Muscle of leg (tissue), 11 donors: Measurements from ENCODE around the gene POLRMT. TPM values are rescaled to one million over a fixed set of nuclear protein-coding genes. Genes with fewer than 3 reads are reported as not detected.
A peak's percentile ranks its signal among the peaks of the same experiment; 100 is the strongest.

ENCODE experiments used
- DNase-seq: peaks from one replicate; pipeline ENCODE4 v3.0.0; 2013
- H3K27ac ChIP-seq: one replicate; pipeline ENCODE4 v1.5.1; 2013; ENCODE audit warnings: mild to moderate bottlenecking, low read length, control low read depth
- H3K27me3 ChIP-seq: one replicate; pipeline ENCODE4 v1.6.1; 2013; ENCODE audit warnings: low read length; ENCODE audit not compliant: control insufficient read depth, insufficient read depth
- H3K36me3 ChIP-seq: one replicate; pipeline ENCODE4 v1.6.1; 2013; ENCODE audit warnings: low read length; ENCODE audit not compliant: control insufficient read depth, insufficient read depth
- H3K4me1 ChIP-seq: one replicate; pipeline ENCODE4 v1.6.1; 2013; ENCODE audit warnings: low read length; ENCODE audit not compliant: control insufficient read depth, insufficient read depth
- H3K4me3 ChIP-seq: one replicate; pipeline ENCODE4 v1.5.1; 2013; ENCODE audit warnings: low read length, control low read depth
- H3K9me3 ChIP-seq: replicated peaks from 2 replicates; pipeline ENCODE4 v1.6.1; 2013; ENCODE audit warnings: low read depth, low read length; ENCODE audit not compliant: control insufficient read depth
- WGBS: methylation state at CpG from one replicate; pipeline ENCODE4 v1.1.5; 2013; ENCODE audit warnings: missing lambda C conversion rate; ENCODE audit not compliant: insufficient coverage; 5-methylcytosine and 5-hydroxymethylcytosine counted together
- polyA plus RNA-seq, 8 donors: library from polyadenylated mRNA; unstranded; fragments of 120-200 nt; gene quantifications; one replicate each; pipeline versions ENCODE4 v1.2.1 to v1.2.3, GENCODE V29; 2013; ENCODE audit warnings: inconsistent platforms in 1 of 8, low replicate concordance in 1 of 8; ENCODE audit not compliant: insufficient read length in 8 of 8, insufficient read depth in 1 of 8
- total RNA-seq: library from RNA; stranded (reverse); fragments of 120-200 nt; gene quantifications from one replicate; pipeline ENCODE4 v1.2.4, GENCODE V29; 2013

POLRMT gene
- total and polyA plus RNA-seq, 9 donors: 28.6 to 42.7 (median 34.0) TPM

DNA sequence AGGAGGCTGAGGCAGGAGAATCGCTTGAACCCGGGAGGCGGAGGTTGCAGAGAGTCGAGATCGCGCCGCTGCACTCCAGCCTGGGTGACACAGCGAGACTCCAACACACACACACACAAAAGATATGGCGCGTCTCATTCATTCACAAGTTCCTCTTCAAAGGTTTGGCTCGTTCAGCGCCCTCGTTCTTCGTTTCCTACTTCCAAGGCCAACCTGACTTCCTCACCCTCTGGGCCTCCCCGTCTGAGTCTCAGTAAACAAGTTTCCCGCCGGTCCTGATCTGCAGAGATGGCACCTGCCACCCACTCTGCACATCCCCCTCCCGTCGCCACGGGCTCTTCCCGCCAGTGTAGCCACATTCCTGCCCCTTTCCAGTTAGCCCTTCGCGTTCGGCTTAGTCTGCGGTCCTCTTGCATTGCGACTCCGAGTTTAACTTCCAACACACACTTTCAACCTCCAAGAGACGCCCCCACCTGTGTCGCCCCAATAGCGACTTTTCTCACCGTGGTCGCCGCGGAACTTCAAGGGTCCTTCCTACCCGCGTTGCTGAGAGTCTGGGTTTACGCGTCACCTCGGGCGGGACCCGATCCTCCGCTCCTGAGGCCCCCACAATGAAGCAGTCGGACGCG is 62.3 kb downstream of the POLRMT start:
- H3K27ac ChIP-seq: peak overlapping the region; percentile 93
- H3K9me3 ChIP-seq: no peaks in the 10 kb centered on the region
- H3K4me3 ChIP-seq: peak overlapping the region; percentile 72
- peak; percentile 59 for DNase-seq
- H3K27me3 ChIP-seq: peaks cover 8% of the 10 kb centered on the region
- 4% methylated on average over 45 of the region's 45 CpGs for WGBS
- no peaks in the 10 kb centered on the region for H3K36me3 ChIP-seq
- peaks cover 40% of the 10 kb centered on the region for H3K4me1 ChIP-seq

DNA sequence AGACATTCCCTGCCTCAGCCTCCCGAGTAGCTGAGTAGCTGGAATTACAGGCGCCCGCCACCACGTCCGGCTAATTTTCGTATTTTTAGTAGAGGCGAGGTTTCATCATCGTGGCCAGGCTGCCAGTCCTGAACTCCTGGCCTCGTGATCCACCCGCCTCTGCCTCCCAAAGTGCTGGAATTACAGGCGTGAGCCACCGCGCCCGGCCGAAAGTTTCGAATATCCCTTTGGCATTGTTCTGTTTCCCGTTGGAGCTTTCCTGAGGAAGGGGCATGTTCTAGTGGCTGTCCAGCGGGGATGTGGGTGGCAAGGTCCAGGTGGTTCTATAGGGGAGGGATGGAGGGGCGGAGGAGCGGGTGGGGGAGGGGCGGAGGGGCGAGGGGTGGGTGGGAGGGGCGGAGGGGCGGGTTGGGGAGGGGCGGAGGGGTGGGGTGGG is 63.1 kb downstream of the POLRMT start:
- Histone ChIP-seq H3K36me3 (no peaks in the 10 kb centered on the region), H3K4me1 (peaks cover 33% of the 10 kb centered on the region), H3K27me3 (peaks cover 8% of the 10 kb centered on the region), H3K4me3 (no peak overlapping the region), H3K27ac (no peak overlapping the region), H3K9me3 (no peaks in the 10 kb centered on the region)
- no peak for DNase-seq
- 83% methylated on average over 16 of the region's 25 CpGs for WGBS

DNA sequence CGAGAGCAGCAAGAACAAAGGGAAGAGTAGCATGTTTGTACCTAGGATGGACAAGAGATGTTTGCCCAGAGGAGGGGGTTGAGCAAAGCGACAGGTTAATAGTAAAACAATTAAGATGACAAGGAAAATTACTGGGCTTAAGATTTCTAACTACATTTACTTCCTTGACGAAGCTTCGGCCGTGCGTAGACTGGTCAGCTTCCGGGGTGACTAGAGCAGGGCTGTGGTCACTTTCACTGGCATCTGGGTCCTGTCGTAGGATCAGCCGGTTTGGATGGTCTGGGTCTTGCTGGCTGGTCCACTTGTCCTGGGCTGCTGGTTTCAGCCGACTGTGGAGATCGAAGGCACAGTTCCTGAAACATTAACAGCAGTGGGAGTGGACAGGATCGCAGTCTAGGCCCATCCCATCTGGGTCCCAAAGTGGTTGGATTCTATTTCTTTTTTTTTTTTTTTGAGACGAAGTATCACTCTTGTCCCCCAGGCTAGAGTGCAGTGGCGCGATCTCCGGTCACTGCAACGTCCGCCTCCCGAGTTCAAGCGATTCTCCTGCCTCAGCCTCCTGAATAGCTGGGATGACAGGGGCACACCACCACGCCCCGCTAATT is 65.9 kb downstream of the POLRMT start:
- no peak for DNase-seq
- no peak overlapping the region for H3K4me3 ChIP-seq
- H3K27me3 ChIP-seq: peaks cover 8% of the 10 kb centered on the region
- H3K27ac ChIP-seq: no peak overlapping the region
- no peaks in the 10 kb centered on the region for H3K36me3 ChIP-seq
- H3K9me3 ChIP-seq: no peaks in the 10 kb centered on the region
- peaks cover 13% of the 10 kb centered on the region for H3K4me1 ChIP-seq
- 84% methylated on average over 16 of the region's 22 CpGs for WGBS

Other genes with a start within 250 kb of the POLRMT start
- gene C2CD4C, start 224.4 kb downstream of the POLRMT start, total RNA-seq: 1.2 TPM
- gene C2CD4C, start 224.4 kb downstream of the POLRMT start, polyA plus RNA-seq: 1 to 10 TPM; 1.2 to 1.9 (median 1.3) TPM
- 13.9 TPM for gene SHC2, start 172.5 kb downstream of the POLRMT start, total RNA-seq
- gene SHC2, start 172.5 kb downstream of the POLRMT start, polyA plus RNA-seq: 10 to 100 TPM; 22.3 to 46.6 (median 31.6) TPM
- gene MADCAM1, start 137.1 kb downstream of the POLRMT start, total RNA-seq: 4.0 TPM
- gene MADCAM1, start 137.1 kb downstream of the POLRMT start, polyA plus RNA-seq: 10 to 100 TPM in 5 of 8 donors, 1 to 10 TPM in 3; 5.1 to 15.7 (median 10.7) TPM
- 15.1 TPM for gene TPGS1, start 126.0 kb downstream of the POLRMT start, total RNA-seq
- 10 to 100 TPM in 6 of 8 donors, 1 to 10 TPM in 2; 8.6 to 12.7 (median 11.8) TPM for gene TPGS1, start 126.0 kb downstream of the POLRMT start, polyA plus RNA-seq
- gene CDC34, start 101.8 kb downstream of the POLRMT start, total RNA-seq: 80.2 TPM
- gene CDC34, start 101.8 kb downstream of the POLRMT start, polyA plus RNA-seq: 10 to 100 TPM; 74.9 to 86.6 (median 80.2) TPM
- 0.22 TPM for gene GZMM, start 89.5 kb downstream of the POLRMT start, total RNA-seq
- gene GZMM, start 89.5 kb downstream of the POLRMT start, polyA plus RNA-seq: under 1 TPM in 7 of 8 donors, not detected in 1; 0.15 to 0.56 (median 0.26) TPM
- 160 TPM for gene BSG, start 60.9 kb downstream of the POLRMT start, total RNA-seq
- gene BSG, start 60.9 kb downstream of the POLRMT start, polyA plus RNA-seq: 100 to 1,000 TPM; 197 to 260 (median 229) TPM
- gene HCN2, start 43.7 kb downstream of the POLRMT start, total RNA-seq: 0.13 TPM
- under 1 TPM; 0.16 to 0.46 (median 0.31) TPM for gene HCN2, start 43.7 kb downstream of the POLRMT start, polyA plus RNA-seq
- gene FGF22, start 6.3 kb upstream of the POLRMT start, total RNA-seq: 0.04 TPM
- gene FGF22, start 6.3 kb upstream of the POLRMT start, polyA plus RNA-seq: under 1 TPM; 0.07 to 0.38 (median 0.15) TPM
- 13.2 TPM for gene RNF126, start 29.7 kb upstream of the POLRMT start, total RNA-seq
- gene RNF126, start 29.7 kb upstream of the POLRMT start, polyA plus RNA-seq: 10 to 100 TPM; 22.2 to 36.0 (median 30.4) TPM
- gene FSTL3, start 42.9 kb upstream of the POLRMT start, total RNA-seq: 21.2 TPM
- 10 to 100 TPM; 14.5 to 24.3 (median 18.2) TPM for gene FSTL3, start 42.9 kb upstream of the POLRMT start, polyA plus RNA-seq
- gene PRSS57, start 61.9 kb upstream of the POLRMT start, total RNA-seq: 0.04 TPM
- gene PRSS57, start 61.9 kb upstream of the POLRMT start, polyA plus RNA-seq: 1 to 10 TPM in 1 of 8 donors, under 1 TPM in 6, not detected in 1; 0.16 to 1.2 (median 0.31) TPM
- 23.7 TPM for gene PALM, start 75.4 kb upstream of the POLRMT start, total RNA-seq
- 10 to 100 TPM; 23.9 to 56.7 (median 39.0) TPM for gene PALM, start 75.4 kb upstream of the POLRMT start, polyA plus RNA-seq
- 0.09 TPM for gene MISP, start 117.6 kb upstream of the POLRMT start, total RNA-seq
- 10 to 100 TPM in 1 of 8 donors, 1 to 10 TPM in 1, under 1 TPM in 5, not detected in 1; 0.14 to 11.6 (median 0.18) TPM for gene MISP, start 117.6 kb upstream of the POLRMT start, polyA plus RNA-seq
- gene PTBP1, start 163.9 kb upstream of the POLRMT start, total RNA-seq: 50.6 TPM
- 100 to 1,000 TPM; 101 to 207 (median 152) TPM for gene PTBP1, start 163.9 kb upstream of the POLRMT start, polyA plus RNA-seq
- 0.35 TPM for gene PLPPR3, start 188.4 kb upstream of the POLRMT start, total RNA-seq
- under 1 TPM; 0.13 to 0.90 (median 0.54) TPM for gene PLPPR3, start 188.4 kb upstream of the POLRMT start, polyA plus RNA-seq
- 0.18 TPM for gene AZU1, start 194.3 kb upstream of the POLRMT start, total RNA-seq
- 1 to 10 TPM; 1.2 to 6.5 (median 2.3) TPM for gene AZU1, start 194.3 kb upstream of the POLRMT start, polyA plus RNA-seq
- gene PRTN3, start 207.5 kb upstream of the POLRMT start, total RNA-seq: 0.44 TPM
- gene PRTN3, start 207.5 kb upstream of the POLRMT start, polyA plus RNA-seq: 10 to 100 TPM in 1 of 8 donors, 1 to 10 TPM in 7; 1.5 to 11.6 (median 3.9) TPM
- 0.22 TPM for gene ELANE, start 218.8 kb upstream of the POLRMT start, total RNA-seq
- 1 to 10 TPM in 2 of 8 donors, under 1 TPM in 6; 0.36 to 4.4 (median 0.67) TPM for gene ELANE, start 218.8 kb upstream of the POLRMT start, polyA plus RNA-seq
- 8.7 TPM for gene CFD, start 226.1 kb upstream of the POLRMT start, total RNA-seq
- 1 to 10 TPM; 1.1 to 3.2 (median 1.9) TPM for gene CFD, start 226.1 kb upstream of the POLRMT start, polyA plus RNA-seq